ENCODE data around the gene ARHGAP6. TPM values are rescaled to one million over a fixed set of nuclear protein-coding genes. Genes with fewer than 3 reads are reported as not detected.

The ARHGAP6 gene
- total and polyA plus RNA-seq, 2 of the 13 experiments (the other 11 are each of a cell fraction or from before 2014, with no cell fraction given), result 0.11 TPM; not detected in 1

DNA sequence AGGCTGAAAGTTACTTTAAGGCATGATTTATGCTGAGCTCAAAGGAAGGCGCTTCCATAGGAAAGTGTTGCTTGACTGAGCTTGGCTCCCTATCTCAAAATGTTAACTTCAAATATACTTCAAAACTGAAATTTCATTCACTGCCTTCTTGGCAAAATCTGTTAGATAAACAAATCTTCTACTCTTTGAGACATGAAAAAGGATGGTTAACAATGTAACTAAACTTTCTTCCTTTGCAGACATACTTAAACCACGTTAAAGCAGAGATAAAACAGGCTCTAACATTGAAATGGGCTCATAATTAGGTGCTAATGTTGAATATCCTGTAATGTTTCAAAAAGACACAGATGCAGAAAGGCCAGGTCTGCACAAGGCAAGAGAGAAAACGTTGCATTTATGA, 262.1 kb downstream of the ARHGAP6 start:
- H3K36me3 ChIP-seq (replicated peaks in 1 of 2; ENCODE audit: control insufficient read depth in 1 of 2, insufficient read depth in 2 of 2, low read length in 2 of 2), result no peaks in the 10 kb centered on the region
- no peak for DNase-seq (ENCODE audit: low spot score)
- no peak overlapping the region for H3K4me3 ChIP-seq (replicated peaks in 1 of 3; ENCODE audit: insufficient read depth in 1 of 3, low read depth in 2 of 3, low read length in 3 of 3)

DNA sequence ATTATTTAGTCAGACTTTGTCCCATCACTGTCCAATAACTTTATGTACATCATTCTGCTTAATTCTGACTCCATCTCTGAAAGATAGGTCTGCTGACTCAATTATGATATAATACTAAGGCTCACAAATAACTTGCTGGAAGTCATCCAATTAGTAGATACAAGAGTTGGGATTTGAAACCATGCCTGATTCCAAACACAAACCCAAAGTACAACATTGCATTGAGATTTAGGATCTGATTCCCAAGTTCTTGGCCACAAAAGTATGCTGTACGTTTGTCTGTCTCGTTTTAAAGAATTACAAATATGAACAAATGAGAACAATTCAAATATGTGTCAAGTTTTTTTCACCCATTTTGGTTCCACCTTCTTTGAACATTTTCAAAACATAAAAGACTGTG, 263.8 kb downstream of the ARHGAP6 start:
- Histone ChIP-seq H2AFZ (ENCODE audit: low read length) (no peak overlapping the region), H3K9me3 (ENCODE audit: low read length) (no peaks in the 10 kb centered on the region), H3K4me2 (ENCODE audit: low read depth, low read length) (no peak overlapping the region), H3K9ac (ENCODE audit: insufficient read depth, low read depth, low read length) (no peak overlapping the region), H3K36me3 (replicated peaks in 1 of 2; ENCODE audit: control insufficient read depth in 1 of 2, insufficient read depth in 2 of 2, low read length in 2 of 2) (no peaks in the 10 kb centered on the region), H3K4me3 (replicated peaks in 1 of 3; ENCODE audit: insufficient read depth in 1 of 3, low read depth in 2 of 3, low read length in 3 of 3) (no peak overlapping the region), H4K20me1 (ENCODE audit: insufficient read depth, low read length) (no peaks in the 10 kb centered on the region), H3K4me1 (ENCODE audit: insufficient read depth, low read length) (no peaks in the 10 kb centered on the region), H3K27ac (ENCODE audit: extremely low read length, insufficient read depth, low read length) (no peak overlapping the region), H3K79me2 (ENCODE audit: insufficient read depth, low read length) (no peaks in the 10 kb centered on the region), H3K27me3 (ENCODE audit: control insufficient read depth in 1 of 2, insufficient read depth in 2 of 2, low read length in 2 of 2) (no peaks in the 10 kb centered on the region)
- ATAC-seq (no peak), DNase-seq (ENCODE audit: low spot score) (no peak), FAIRE-seq (no peak)
- POLR2A ChIA-PET, result no interaction called here
- CTCF ChIA-PET (ENCODE audit: low intra/inter-chr PET ratio, low total read pairs), result no interaction called here
- in situ Hi-C loops (cut with HindIII; ENCODE audit: extremely low pct_ligation_motif_present, low pct_unique_long_range_greater_than_20kb) (no loop called here), intact Hi-C loops (cut with micrococcal nuclease; ENCODE audit: unreplicated experiment) (no loop called here)
- BruUV-seq (replicated peaks), result no TSS peak
- WGBS (ENCODE audit: low lambda C conversion rate), result 0% methylated on average over 2 of the region's 2 CpGs
- no peak for TF ChIP-seq ERF (CRISPR knock-in tag; IDR thresholded peaks at IDR 0.05)

More for the DNA sequence above, 262.1 kb downstream of the ARHGAP6 start:
- H3K9ac ChIP-seq (ENCODE audit: insufficient read depth, low read depth, low read length), result no peak overlapping the region
- in situ Hi-C loops (cut with HindIII; ENCODE audit: extremely low pct_ligation_motif_present, low pct_unique_long_range_greater_than_20kb), result no loop called here
- no peak for FAIRE-seq
- no peak overlapping the region for H3K27ac ChIP-seq (ENCODE audit: extremely low read length, insufficient read depth, low read length)
- WGBS (ENCODE audit: low lambda C conversion rate), result 13% methylated on average over 3 of the region's 3 CpGs
- no peaks in the 10 kb centered on the region for H3K79me2 ChIP-seq (ENCODE audit: insufficient read depth, low read length)
- H3K4me1 ChIP-seq (ENCODE audit: insufficient read depth, low read length), result no peaks in the 10 kb centered on the region
- ChIA-PET CTCF (ENCODE audit: low intra/inter-chr PET ratio, low total read pairs) (no interaction called here), POLR2A (no interaction called here)
- no peak overlapping the region for H2AFZ ChIP-seq (ENCODE audit: low read length)
- H3K4me2 ChIP-seq (ENCODE audit: low read depth, low read length), result no peak overlapping the region
- no peaks in the 10 kb centered on the region for H3K9me3 ChIP-seq (ENCODE audit: low read length)
- ATAC-seq, result no peak
- BruUV-seq (replicated peaks), result no TSS peak
- H4K20me1 ChIP-seq (ENCODE audit: insufficient read depth, low read length), result no peaks in the 10 kb centered on the region
- TF ChIP-seq ZNF747 (CRISPR knock-in tag; IDR thresholded peaks at IDR 0.05; ENCODE audit: borderline replicate concordance), result no peak
- intact Hi-C loops (cut with micrococcal nuclease; ENCODE audit: unreplicated experiment), result no loop called here
- no peaks in the 10 kb centered on the region for H3K27me3 ChIP-seq (ENCODE audit: control insufficient read depth in 1 of 2, insufficient read depth in 2 of 2, low read length in 2 of 2)

Measured in HepG2 (cell line).